GM10266 (cell line): ENCODE data around the gene B4GALT6.

Experiments
- DNase-seq: peaks from one replicate; pipeline ENCODE4 v3.0.0; 2012; ENCODE audit errors: extremely low spot score
- CTCF ChIP-seq: IDR thresholded peaks from 2 replicates; pipeline ENCODE4 v1.5.1; 2012; ENCODE audit warnings: mild to moderate bottlenecking, low read depth; ENCODE audit not compliant: control insufficient read depth, insufficient read depth; ENCODE audit errors: missing control alignments

Gene B4GALT6

GRCh38 chr18:31618801-31619200 is 65.6 kb downstream of the B4GALT6 start:
- DNase-seq, result no peak
- no peak for TF ChIP-seq CTCF

- TF ChIP-seq CTCF, result no peak
Measured at GRCh38 chr18:31617031-31617717, 67.2 kb downstream of the B4GALT6 start.

GRCh38 chr18:31616586-31616985 is 67.8 kb downstream of the B4GALT6 start:
- DNase-seq, result no peak
- no peak for TF ChIP-seq CTCF

More at GRCh38 chr18:31617031-31617717, 67.2 kb downstream of the B4GALT6 start:
- DNase-seq, result peak; percentile 19

DNA sequence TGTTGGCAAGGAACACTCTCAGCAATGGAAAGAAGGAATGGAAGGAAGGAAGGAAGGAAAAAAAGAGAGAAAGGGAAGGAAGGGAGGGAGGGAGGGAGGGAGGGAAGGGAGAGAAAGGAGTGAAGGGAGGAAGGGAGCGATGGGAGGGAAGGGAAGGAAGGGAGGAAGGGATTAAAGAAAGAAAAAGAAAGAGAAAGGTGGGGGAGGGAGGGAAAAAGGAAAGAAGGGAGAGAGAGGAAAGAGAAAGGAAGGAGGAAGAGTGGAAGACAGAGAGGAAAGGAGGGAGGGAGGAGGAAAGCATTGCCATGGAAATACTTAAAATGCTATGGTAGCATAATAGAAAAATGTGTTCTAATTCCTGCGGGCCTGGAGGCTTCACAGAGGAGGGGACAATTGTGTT is 70.3 kb downstream of the B4GALT6 start:
- DNase-seq, result no peak
- no peak for TF ChIP-seq CTCF

- no peak for DNase-seq
- TF ChIP-seq CTCF, result no peak
Measured at GRCh38 chr18:31612124-31612523, 72.3 kb downstream of the B4GALT6 start.

DNA sequence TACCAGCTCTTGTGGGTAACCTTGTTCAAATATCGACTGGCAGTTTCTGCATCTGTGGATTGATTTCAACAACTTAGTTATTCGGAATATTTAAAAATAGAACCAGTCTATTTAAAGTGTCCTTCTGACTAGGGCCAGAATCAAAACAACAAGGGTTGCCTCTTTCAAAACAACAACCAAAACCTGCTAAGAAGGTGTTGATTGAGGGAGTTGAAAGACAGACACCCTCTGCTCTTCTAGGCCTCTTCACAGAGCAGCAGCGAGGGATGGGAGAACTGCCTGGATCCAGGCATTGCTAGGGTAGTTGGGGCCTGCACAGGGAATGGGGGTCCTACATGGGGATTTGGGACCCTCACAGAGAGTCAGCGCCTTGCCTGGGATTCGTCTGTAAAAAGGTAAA is 72.9 kb downstream of the B4GALT6 start:
- DNase-seq, result no peak
- TF ChIP-seq CTCF, result no peak

GRCh38 chr18:31610286-31611205 is 73.8 kb downstream of the B4GALT6 start:
- DNase-seq, result no peak
- TF ChIP-seq CTCF, result no peak
